ENCODE data around the gene MOB3A.

GRCh38 chr19:2072757-2073551 is 23.2 kb downstream of the MOB3A start:
- TF ChIP-seq CTCF (IDR thresholded peaks at IDR 0.05) (no peak), POLR2A (IDR thresholded peaks at IDR 0.05) (no peak), POLR2AphosphoS5 (IDR thresholded peaks at IDR 0.05) (no peak)

All from stomach (tissue), 4 donors.